GM23248 (cell line): ENCODE data around the gene SLC10A7. TPM values are rescaled to one million over a fixed set of nuclear protein-coding genes. Genes with fewer than 3 reads are reported as not detected.

ENCODE experiments used
- DNase-seq: peaks from one replicate; pipeline ENCODE4 v3.0.0-alpha.2; 2015
- H2AFZ ChIP-seq: fragments of 200-600 bp; sonication (generic); 2 replicates; pipeline ENCODE4 v1.6.1; 2016; ENCODE audit warnings: antibody characterized with exemption
- H3F3A ChIP-seq: fragments of 200-600 bp; sonication (generic); 2 replicates; pipeline ENCODE4 v1.6.1; 2016; ENCODE audit warnings: mild to moderate bottlenecking, antibody characterized with exemption, mixed run types; ENCODE audit not compliant: insufficient read depth
- H3K27ac ChIP-seq: fragments of 200-600 bp; sonication (generic); 2 replicates; pipeline ENCODE4 v1.5.1; 2016; ENCODE audit warnings: mild to moderate bottlenecking
- H3K27me3 ChIP-seq: fragments of 200-600 bp; sonication (generic); replicated peaks from 2 replicates; pipeline ENCODE4 v1.6.1; 2016; ENCODE audit warnings: mild to moderate bottlenecking; ENCODE audit not compliant: insufficient read depth
- H3K36me3 ChIP-seq: fragments of 200-600 bp; sonication (generic); 2 replicates; pipeline ENCODE4 v1.6.1; 2016; ENCODE audit warnings: low read depth, mild to moderate bottlenecking
- H3K4me1 ChIP-seq: fragments of 200-600 bp; sonication (generic); 2 replicates; pipeline ENCODE4 v1.6.1; 2016; ENCODE audit warnings: mild to moderate bottlenecking; ENCODE audit not compliant: insufficient read depth
- H3K4me2 ChIP-seq: fragments of 200-600 bp; sonication (generic); one replicate; pipeline ENCODE4 v1.6.1; 2016; ENCODE audit warnings: mild to moderate bottlenecking; ENCODE audit not compliant: unreplicated experiment
- H3K4me3 ChIP-seq: fragments of 200-600 bp; sonication (generic); 2 replicates; pipeline ENCODE4 v1.5.1; 2016; ENCODE audit warnings: mild to moderate bottlenecking
- H3K79me2 ChIP-seq: fragments of 200-600 bp; sonication (generic); 2 replicates; pipeline ENCODE4 v1.6.1; 2016; ENCODE audit warnings: mild to moderate bottlenecking; ENCODE audit not compliant: insufficient read depth
- H3K9ac ChIP-seq: fragments of 200-600 bp; sonication (generic); 2 replicates; pipeline ENCODE4 v1.6.1; 2016; ENCODE audit warnings: mild to moderate bottlenecking
- H3K9me2 ChIP-seq: fragments of 200-600 bp; sonication (generic); 2 replicates; pipeline ENCODE4 v1.6.1; 2016; ENCODE audit warnings: mixed run types, mild to moderate bottlenecking, moderate library complexity; ENCODE audit not compliant: insufficient read depth
- H3K9me3 ChIP-seq: fragments of 200-600 bp; sonication (generic); one replicate; pipeline ENCODE4 v1.6.1; 2017; ENCODE audit warnings: low read depth
- H4K20me1 ChIP-seq: fragments of 200-600 bp; sonication (generic); 2 replicates; pipeline ENCODE4 v1.6.0; 2016; ENCODE audit not compliant: insufficient read depth
- EZH2 ChIP-seq: fragments of 200-600 bp; sonication (generic); IDR thresholded peaks from 2 replicates; pipeline ENCODE4 v1.6.1; 2018; ENCODE audit warnings: antibody characterized with exemption, mild to moderate bottlenecking; ENCODE audit not compliant: insufficient read depth, poor library complexity, severe bottlenecking
- EZH2phosphoT487 ChIP-seq: fragments of 200-600 bp; sonication (generic); IDR thresholded peaks from 2 replicates; pipeline ENCODE4 v1.6.1; 2018; ENCODE audit warnings: antibody characterized with exemption, moderate library complexity, mild to moderate bottlenecking, low read depth; ENCODE audit not compliant: insufficient read depth
- WGBS, 2 experiments: methylation state at CpG; one replicate each; pipeline ENCODE4 v1.1.6; 2015 to 2017; ENCODE audit warnings: low lambda C conversion rate in 2 of 2, low coverage in 1 of 2; ENCODE audit errors: missing lambda C conversion rate in 2 of 2; 5-methylcytosine and 5-hydroxymethylcytosine counted together
- in situ Hi-C: fragments of 300-500 bp; cut with MboI; formaldehyde crosslinking; loops from 2 replicates; pipeline ENCODE4 v1.15.0; 2020
- polyA plus RNA-seq: library from polyadenylated mRNA; unstranded; fragments of >200 nt; fragmentation: Nextera tagmentation; extraction: Ambion mirVana; gene quantifications from 2 replicates; pipeline ENCODE4 v1.2.1, GENCODE V29; 2016
- total RNA-seq: library from RNA; depleted of rRNA; stranded (reverse); fragments of >200 nt; shearing (Covaris generic); gene quantifications from 2 replicates; pipeline ENCODE4 v1.2.3, GENCODE V29; 2014

The SLC10A7 gene
- total and polyA plus RNA-seq, 2 experiments from 2014 or later = 4.5 to 8.1 TPM

GRCh38 chr4:146278986-146279385 lies 242.8 kb downstream of the SLC10A7 start:
- H3K4me1 ChIP-seq = peaks cover 5% of the 10 kb centered on the region; the same call in 1 of the 2 replicates
- H4K20me1 ChIP-seq = no peaks in the 10 kb centered on the region
- no peaks in the 10 kb centered on the region for H3K9me2 ChIP-seq
- H3K27ac ChIP-seq = no peak overlapping the region
- WGBS, 2 experiments = 94 to 100% methylated on average over 1 of the region's 1 CpG
- H3K9ac ChIP-seq = no peak overlapping the region
- no peak overlapping the region for H2AFZ ChIP-seq
- no peak overlapping the region for H3K4me2 ChIP-seq
- no peak for DNase-seq
- TF ChIP-seq EZH2 (no peak), EZH2phosphoT487 (no peak)
- H3K79me2 ChIP-seq = no peaks in the 10 kb centered on the region
- H3K36me3 ChIP-seq = no peaks in the 10 kb centered on the region
- in situ Hi-C loops = no loop called here
- no peaks in the 10 kb centered on the region for H3K27me3 ChIP-seq
- H3K9me3 ChIP-seq = no peaks in the 10 kb centered on the region
- no peaks in the 10 kb centered on the region for H3F3A ChIP-seq
- H3K4me3 ChIP-seq = no peak overlapping the region

GRCh38 chr4:146275370-146275769 lies 246.4 kb downstream of the SLC10A7 start:
- DNase-seq = no peak
- no peaks in the 10 kb centered on the region for H3K36me3 ChIP-seq
- H3K9me3 ChIP-seq = no peaks in the 10 kb centered on the region
- no peaks in the 10 kb centered on the region for H4K20me1 ChIP-seq
- no peaks in the 10 kb centered on the region for H3F3A ChIP-seq
- no peak overlapping the region for H2AFZ ChIP-seq
- no peak for TF ChIP-seq EZH2
- no peak for TF ChIP-seq EZH2phosphoT487
- H3K4me1 ChIP-seq = no peaks in the 10 kb centered on the region
- no peak overlapping the region for H3K4me2 ChIP-seq
- no peak overlapping the region for H3K9ac ChIP-seq
- H3K9me2 ChIP-seq = no peaks in the 10 kb centered on the region
- H3K27ac ChIP-seq = no peak overlapping the region
- H3K79me2 ChIP-seq = no peaks in the 10 kb centered on the region
- in situ Hi-C loops = no loop called here
- H3K27me3 ChIP-seq = no peaks in the 10 kb centered on the region
- H3K4me3 ChIP-seq = no peak overlapping the region

- Histone ChIP-seq H3F3A (no peaks in the 10 kb centered on the region), H3K27me3 (no peaks in the 10 kb centered on the region), H3K36me3 (no peaks in the 10 kb centered on the region), H4K20me1 (no peaks in the 10 kb centered on the region), H2AFZ (no peak overlapping the region), H3K27ac (no peak overlapping the region), H3K9ac (no peak overlapping the region), H3K4me1 (no peaks in the 10 kb centered on the region), H3K4me3 (no peak overlapping the region), H3K9me2 (no peaks in the 10 kb centered on the region), H3K79me2 (no peaks in the 10 kb centered on the region), H3K9me3 (no peaks in the 10 kb centered on the region), H3K4me2 (no peak overlapping the region)
- 96 to 100% methylated on average over 1 of the region's 1 CpG for WGBS, 2 experiments
- in situ Hi-C loops = no loop called here
- TF ChIP-seq EZH2phosphoT487 (no peak), EZH2 (no peak)
- DNase-seq = no peak
Observed at GRCh38 chr4:146274774-146275173, 247.0 kb downstream of the SLC10A7 start.

GRCh38 chr4:146273204-146273901 lies 248.4 kb downstream of the SLC10A7 start:
- H3K9ac ChIP-seq = no peak overlapping the region
- no peaks in the 10 kb centered on the region for H3K36me3 ChIP-seq
- TF ChIP-seq EZH2 (no peak), EZH2phosphoT487 (no peak)
- no peaks in the 10 kb centered on the region for H4K20me1 ChIP-seq
- H3K4me2 ChIP-seq = no peak overlapping the region
- no peaks in the 10 kb centered on the region for H3K4me1 ChIP-seq
- H3K9me2 ChIP-seq = no peaks in the 10 kb centered on the region
- WGBS, 2 experiments = 90 to 94% methylated on average over 5 of the region's 5 CpGs
- H3K9me3 ChIP-seq = no peaks in the 10 kb centered on the region
- no peaks in the 10 kb centered on the region for H3F3A ChIP-seq
- DNase-seq = no peak
- H3K4me3 ChIP-seq = no peak overlapping the region
- H3K27ac ChIP-seq = no peak overlapping the region
- in situ Hi-C loops = no loop called here
- H2AFZ ChIP-seq = no peak overlapping the region
- no peaks in the 10 kb centered on the region for H3K79me2 ChIP-seq
- no peaks in the 10 kb centered on the region for H3K27me3 ChIP-seq

- no peaks in the 10 kb centered on the region for H3F3A ChIP-seq
- no peaks in the 10 kb centered on the region for H3K36me3 ChIP-seq
- no peaks in the 10 kb centered on the region for H3K79me2 ChIP-seq
- in situ Hi-C loops = no loop called here
- DNase-seq = no peak
- WGBS, 2 experiments = 81 to 90% methylated on average over 3 of the region's 3 CpGs
- H3K4me1 ChIP-seq = no peaks in the 10 kb centered on the region
- no peak overlapping the region for H3K9ac ChIP-seq
- TF ChIP-seq EZH2 = no peak
- no peak for TF ChIP-seq EZH2phosphoT487
- H4K20me1 ChIP-seq = no peaks in the 10 kb centered on the region
- H3K27me3 ChIP-seq = no peaks in the 10 kb centered on the region
- no peaks in the 10 kb centered on the region for H3K9me2 ChIP-seq
- H3K9me3 ChIP-seq = no peaks in the 10 kb centered on the region
- no peak overlapping the region for H3K27ac ChIP-seq
- H3K4me2 ChIP-seq = no peak overlapping the region
- no peak overlapping the region for H2AFZ ChIP-seq
- H3K4me3 ChIP-seq = no peak overlapping the region
Observed at GRCh38 chr4:146271466-146271865, 250.3 kb downstream of the SLC10A7 start.
